ENCODE data around the gene RIC8B.

GRCh38 chr12:106745181-106745745 lies 29.2 kb upstream of the RIC8B start:
- no peak for TF ChIP-seq CTCF (IDR thresholded peaks at IDR 0.05; ENCODE audit: low read length)
- no peak for TF ChIP-seq EZH2 (IDR thresholded peaks at IDR 0.05; ENCODE audit: borderline replicate concordance, low read length)
